CD4-positive, alpha-beta memory T cell (primary cell): ENCODE measurements around the gene PTPRN. TPM values are rescaled to one million over a fixed set of nuclear protein-coding genes. Genes with fewer than 3 reads are reported as not detected.

Source experiments
- CTCF ChIA-PET: fragments of 350-600 bp; sonication (Branson Sonifier 250); formaldehyde crosslinking; loops from one replicate; lab custom pipeline; 2021; ENCODE audit warnings: inconsistent platforms; ENCODE audit not compliant: partially characterized antibody; lab: Charles Lee
- POLR2A ChIA-PET: fragments of 350-600 bp; sonication (Branson Sonifier 250); formaldehyde crosslinking; loops from one replicate; lab custom pipeline; 2021; ENCODE audit not compliant: partially characterized antibody; lab: Charles Lee
- DNase-seq, 5 donors: peaks; one replicate each; pipeline versions ENCODE4 v3.0.0 to v3.0.0-alpha.2; 2020 to 2022; ENCODE audit warnings: mixed read lengths in 1 of 5
- H3K27ac ChIP-seq: one replicate; pipeline ENCODE4 v1.7.0; 2013; ENCODE audit warnings: low read depth, low read length
- H3K27me3 ChIP-seq: 2 replicates; pipeline ENCODE4 v1.7.0; 2013; ENCODE audit warnings: mild to moderate bottlenecking, low read length, moderate library complexity; ENCODE audit not compliant: insufficient read depth
- H3K36me3 ChIP-seq: 2 replicates; pipeline ENCODE4 v1.7.0; 2013; ENCODE audit warnings: mild to moderate bottlenecking, low read length, moderate library complexity; ENCODE audit not compliant: insufficient read depth
- H3K4me1 ChIP-seq: 2 replicates; pipeline ENCODE4 v1.7.0; 2013; ENCODE audit warnings: mild to moderate bottlenecking, low read length, moderate library complexity; ENCODE audit not compliant: insufficient read depth
- H3K4me3 ChIP-seq, 2 donors: one replicate each; pipeline ENCODE4 v1.7.0; 2013; ENCODE audit warnings: low read length in 2 of 2, mild to moderate bottlenecking in 1 of 2
- H3K9me3 ChIP-seq, 2 donors: one replicate each; pipeline ENCODE4 v1.7.0; 2013; ENCODE audit warnings: low read length in 2 of 2, control low read depth in 1 of 2; ENCODE audit not compliant: control insufficient read depth in 1 of 2
- H3K27ac Mint-ChIP-seq, 7 donors: one replicate each; pipeline ENCODE4 v1.8.0; 2020 to 2021; ENCODE audit warnings: mixed read lengths in 7 of 7, mild to moderate bottlenecking in 6 of 7, inconsistent platforms in 3 of 7, moderate library complexity in 3 of 7
- H3K27me3 Mint-ChIP-seq, 2 donors: one replicate each; pipeline ENCODE4 v1.8.0; 2020 to 2021; ENCODE audit warnings: mixed read lengths in 2 of 2
- H3K36me3 Mint-ChIP-seq, 2 donors: one replicate each; pipeline ENCODE4 v1.8.0; 2020 to 2021; ENCODE audit warnings: mixed read lengths in 2 of 2, inconsistent platforms in 1 of 2, mild to moderate bottlenecking in 1 of 2
- H3K4me1 Mint-ChIP-seq, 4 donors: one replicate each; pipeline ENCODE4 v1.8.0; 2020 to 2021; ENCODE audit warnings: mixed read lengths in 4 of 4, mild to moderate bottlenecking in 1 of 4
- H3K4me3 Mint-ChIP-seq, 8 donors: one replicate each; pipeline ENCODE4 v1.8.0; 2020 to 2021; ENCODE audit warnings: mixed read lengths in 8 of 8, mild to moderate bottlenecking in 7 of 8, moderate library complexity in 6 of 8, inconsistent platforms in 3 of 8
- H3K9me3 Mint-ChIP-seq, 8 donors: one replicate each; pipeline ENCODE4 v1.8.0; 2020 to 2021; ENCODE audit warnings: mixed read lengths in 8 of 8, mild to moderate bottlenecking in 5 of 8, inconsistent platforms in 3 of 8, moderate library complexity in 1 of 8
- intact Hi-C: fragments of 100-400 bp; cut with micrococcal nuclease; formaldehyde crosslinking; loops from one replicate; pipeline ENCODE4 v1.15.1; 2023
- microRNA-seq: library from miRNA; unstranded; fragments of <30 nt; microRNA quantifications from one replicate; pipeline ENCODE4 v1.2.0, GENCODE V29; 2021; ENCODE audit warnings: borderline replicate concordance, borderline number of aligned reads, borderline microRNAs expressed, mixed read lengths
- polyA plus RNA-seq, 2 donors: library from polyadenylated mRNA; unstranded; fragments of 300-500 nt; fragmentation: Illumina TruSeq; gene quantifications; one replicate each; pipeline ENCODE4 v1.2.3, GENCODE V29; 2021
- total RNA-seq, 2 experiments: library from RNA; stranded (reverse); gene quantifications; one replicate each; pipeline ENCODE4 v1.2.3, GENCODE V29; 2021

PTPRN gene
- total and polyA plus RNA-seq, 4 experiments from 2014 or later: 0.31 TPM; not detected in 3

DNA sequence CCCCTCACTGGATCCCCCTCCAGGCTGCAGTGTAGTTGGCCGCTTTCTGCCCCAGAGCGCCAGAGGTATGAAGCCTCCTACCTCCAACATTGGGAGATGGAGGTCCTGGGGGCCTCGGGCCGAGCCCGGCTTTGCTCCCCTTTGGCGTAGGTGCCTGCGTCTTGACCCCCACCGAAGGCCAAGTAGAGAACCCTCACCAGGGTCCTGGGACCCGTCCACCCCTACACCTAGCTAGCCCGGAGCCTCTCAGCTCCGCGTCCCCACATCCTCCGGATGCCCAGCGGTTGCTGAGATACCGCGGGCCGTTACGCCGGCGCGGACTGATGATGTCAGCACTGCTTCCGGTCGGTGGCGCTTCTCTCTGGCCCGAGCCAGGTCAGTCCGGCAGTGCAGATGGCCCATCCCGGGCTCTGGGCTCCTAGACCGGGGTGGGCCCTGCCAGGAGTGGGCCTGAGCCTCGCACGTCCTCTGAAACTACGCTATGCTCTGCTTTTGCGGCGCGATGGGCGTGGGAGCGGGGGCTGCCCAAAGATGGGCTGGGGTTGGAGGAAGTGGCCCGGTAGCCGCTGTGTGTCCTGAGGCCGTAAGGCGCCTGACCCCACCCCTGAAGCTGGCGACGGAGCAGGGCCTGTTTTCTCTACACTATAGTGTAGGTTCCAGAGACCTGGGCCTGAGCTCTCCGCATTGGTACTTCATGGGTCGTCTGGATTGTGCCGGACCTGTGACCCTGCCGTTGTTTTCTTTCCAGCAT is 63.9 kb downstream of the PTPRN start, which contains the start of the genes GLB1L and STK16:
Gene GLB1L (minus strand): TSS at position 297 of the 751 bp plus-strand sequence. CDS start 1,871 bp downstream, outside the sequence.
Gene STK16 (plus strand): TSS at position 332 of the 751 bp plus-strand sequence. CDS start 521 bp downstream, outside the sequence.
- Mint-ChIP-seq H3K4me1 (peaks cover 39 to 80% (median 56%) of the 10 kb centered on the region in 4 donors), H3K27ac (peak within 1 kb of the TSS; percentile 96 to 99 (median 99)), H3K36me3 (peaks cover 24 to 29% of the 10 kb centered on the region in 2 donors), H3K27me3 (no peaks in the 10 kb centered on the region), H3K9me3 (no peaks in the 10 kb centered on the region), H3K4me3 (peak within 1 kb of the TSS; percentile 85 to 99 (median 94))
- ChIA-PET POLR2A (interaction anchor here (0.6 to 12.0 kb wide), 18 partner anchors 9 to 574 kb away, joined by 3 to 684 read pairs (median 4); partner anchors contain the start of genes ABCB6, ANKZF1, ATG9A and CNPPD1), CTCF (interaction anchor here (0.6 to 12.8 kb wide), 19 partner anchors 8 to 86 kb away, joined by 3 to 150 read pairs (median 4); partner anchors contain the start of genes ABCB6, ANKZF1, ATG9A and DNAJB2)
- DNase-seq: peak; percentile 85 to 88 (median 86)
- intact Hi-C loops: loop anchor here (1.0 kb wide), 3 partner anchors 8 to 67 kb away; partner anchors contain the start of genes ANKZF1, ATG9A, RETREG2 and TUBA4A
- no peaks in the 10 kb centered on the region for H3K9me3 ChIP-seq
- H3K36me3 ChIP-seq: peaks cover 5% of the 10 kb centered on the region
- H3K27ac ChIP-seq: peak within 1 kb of the TSS; percentile 94
- H3K4me3 ChIP-seq: peak within 1 kb of the TSS; percentile 45 to 97
- H3K27me3 ChIP-seq: no peaks in the 10 kb centered on the region
- peaks cover 59% of the 10 kb centered on the region for H3K4me1 ChIP-seq

DNA sequence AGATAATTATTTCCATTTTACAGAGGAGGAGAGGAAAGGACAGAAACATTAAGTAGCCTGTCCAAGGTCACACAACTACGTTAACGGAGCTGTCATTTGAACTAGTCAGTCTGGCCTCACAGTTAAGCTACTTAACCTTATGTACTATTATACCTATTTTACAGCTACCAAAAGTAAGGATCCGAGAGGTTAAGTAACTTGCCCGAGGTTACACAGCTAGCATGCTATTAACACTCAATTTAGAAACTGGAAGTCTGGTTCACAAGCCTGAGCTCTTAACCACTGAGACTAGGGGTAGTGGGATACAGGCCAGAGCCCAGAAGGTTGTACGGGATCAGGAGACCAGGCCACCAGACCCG is 64.4 kb downstream of the PTPRN start:
- CTCF ChIA-PET: interaction anchor here (0.6 to 12.8 kb wide), 19 partner anchors 9 to 86 kb away, joined by 3 to 150 read pairs (median 4); partner anchors contain the start of genes ABCB6, ANKZF1, ATG9A and DNAJB2
- peaks cover 33 to 75% (median 51%) of the 10 kb centered on the region in 4 donors for H3K4me1 Mint-ChIP-seq

DNA sequence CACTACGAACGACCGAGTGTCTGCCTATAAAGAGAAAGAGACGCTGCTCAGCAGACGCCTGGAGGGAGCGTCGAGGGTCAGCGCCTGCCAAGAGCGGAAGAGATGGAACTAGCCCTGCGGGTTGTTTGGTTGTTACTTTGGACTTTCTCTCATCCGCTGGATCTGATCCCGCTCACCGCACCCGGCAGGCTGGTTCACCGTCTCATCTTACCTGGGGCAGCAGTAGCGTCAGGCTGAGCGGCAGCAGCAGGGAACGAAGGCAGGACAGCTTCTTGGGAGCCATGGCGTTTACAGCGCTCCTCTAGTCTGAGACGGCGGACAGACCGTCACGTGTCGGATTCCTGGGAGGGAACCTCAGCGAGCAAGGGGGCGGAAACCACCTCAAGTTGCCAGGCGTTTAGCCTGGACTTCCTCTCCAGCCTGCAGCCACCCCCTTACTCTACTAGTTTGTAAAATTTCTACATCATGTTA is 65.9 kb downstream of the PTPRN start:
- Histone ChIP-seq H3K27me3 (no peaks in the 10 kb centered on the region), H3K27ac (no peak overlapping the region), H3K4me3 (no peak overlapping the region), H3K9me3 (no peaks in the 10 kb centered on the region), H3K36me3 (no peaks in the 10 kb centered on the region), H3K4me1 (peaks cover 39% of the 10 kb centered on the region)
- no peaks in the 10 kb centered on the region for H3K27me3 Mint-ChIP-seq
- peaks cover 26 to 60% (median 38%) of the 10 kb centered on the region in 4 donors for H3K4me1 Mint-ChIP-seq
- H3K36me3 Mint-ChIP-seq: peaks cover 8 to 14% of the 10 kb centered on the region in 2 donors
- POLR2A ChIA-PET: interaction anchor here (1.1 to 2.8 kb wide), 2 partner anchors 13 to 67 kb away, joined by 3 to 23 read pairs; partner anchors contain the start of genes ANKZF1, ATG9A and CNPPD1
- H3K9me3 Mint-ChIP-seq: no peaks in the 10 kb centered on the region
- H3K4me3 Mint-ChIP-seq: peak overlapping the region in 4 of 8 donors; percentile 25 to 75 (median 56)
- H3K27ac Mint-ChIP-seq: peak overlapping the region in 5 of 7 donors; percentile 7 to 83 (median 62)
- intact Hi-C loops: no loop called here
- CTCF ChIA-PET: no interaction called here
- no peak for DNase-seq

More for the DNA sequence above, 64.4 kb downstream of the PTPRN start:
- intact Hi-C loops: loop anchor here (1.0 kb wide), 3 partner anchors 9 to 66 kb away; partner anchors contain the start of genes ANKZF1, ATG9A, RETREG2 and TUBA4A
- POLR2A ChIA-PET: interaction anchor here (0.6 to 12.0 kb wide), 16 partner anchors 9 to 142 kb away, joined by 3 to 684 read pairs (median 5); partner anchors contain the start of genes ABCB6, ANKZF1, ATG9A and CNPPD1
- Histone ChIP-seq H3K36me3 (no peaks in the 10 kb centered on the region), H3K4me3 (peak overlapping the region; percentile 45 to 97), H3K27me3 (no peaks in the 10 kb centered on the region), H3K27ac (peak overlapping the region; percentile 94), H3K9me3 (no peaks in the 10 kb centered on the region), H3K4me1 (peaks cover 53% of the 10 kb centered on the region)
- Mint-ChIP-seq H3K36me3 (peaks cover 19 to 24% of the 10 kb centered on the region in 2 donors), H3K27me3 (no peaks in the 10 kb centered on the region), H3K9me3 (no peaks in the 10 kb centered on the region), H3K4me3 (peak overlapping the region; percentile 85 to 99 (median 94)), H3K27ac (peak overlapping the region; percentile 96 to 99 (median 99))
- DNase-seq: no peak

Small RNA genes lying within 50 kb of the gene (microRNA-seq; reads per million reads assigned to microRNA genes)
- gene MIR153-1: not detected

Other genes starting within 250 kb of the PTPRN start
- gene IHH, start 248.5 kb downstream of the PTPRN start, total RNA-seq: under 1 TPM in 1 of 2 experiments, not detected in 1; 0.17 TPM
- gene IHH, start 248.5 kb downstream of the PTPRN start, polyA plus RNA-seq: not detected
- 10 to 100 TPM; 14.1 to 15.5 TPM for gene NHEJ1, start 148.6 kb downstream of the PTPRN start, total RNA-seq
- gene NHEJ1, start 148.6 kb downstream of the PTPRN start, polyA plus RNA-seq: 10 to 100 TPM; 25.5 to 27.5 TPM
- 10 to 100 TPM; 11.8 to 12.1 TPM for gene SLC23A3, start 139.4 kb downstream of the PTPRN start, total RNA-seq
- gene SLC23A3, start 139.4 kb downstream of the PTPRN start, polyA plus RNA-seq: not detected
- gene CNPPD1, start 132.5 kb downstream of the PTPRN start, total RNA-seq: 10 to 100 TPM; 79.3 to 83.3 TPM
- gene CNPPD1, start 132.5 kb downstream of the PTPRN start, polyA plus RNA-seq: 10 to 100 TPM; 76.5 to 82.2 TPM
- gene RETREG2, start 131.1 kb downstream of the PTPRN start, total RNA-seq: 100 to 1,000 TPM; 123 to 128 TPM
- gene RETREG2, start 131.1 kb downstream of the PTPRN start, polyA plus RNA-seq: 10 to 100 TPM; 76.5 to 82.2 TPM
- gene ZFAND2B, start 102.6 kb downstream of the PTPRN start, total RNA-seq: 10 to 100 TPM; 73.3 to 79.8 TPM
- gene ZFAND2B, start 102.6 kb downstream of the PTPRN start, polyA plus RNA-seq: 10 to 100 TPM; 76.3 to 81.5 TPM
- 10 to 100 TPM; 10.7 to 11.1 TPM for gene ABCB6, start 90.4 kb downstream of the PTPRN start, total RNA-seq
- 1 to 10 TPM; 1.4 to 4.3 TPM for gene ABCB6, start 90.4 kb downstream of the PTPRN start, polyA plus RNA-seq
- 10 to 100 TPM; 48.7 to 53.0 TPM for gene ATG9A, start 79.8 kb downstream of the PTPRN start, total RNA-seq
- 10 to 100 TPM; 10.3 to 27.8 TPM for gene ATG9A, start 79.8 kb downstream of the PTPRN start, polyA plus RNA-seq
- 100 to 1,000 TPM; 244 to 260 TPM for gene ANKZF1, start 79.6 kb downstream of the PTPRN start, total RNA-seq
- 10 to 100 TPM; 22.1 to 49.5 TPM for gene ANKZF1, start 79.6 kb downstream of the PTPRN start, polyA plus RNA-seq
- gene GLB1L, start 64.0 kb downstream of the PTPRN start, total RNA-seq: 1 to 10 TPM; 1.5 to 2.5 TPM
- gene GLB1L, start 64.0 kb downstream of the PTPRN start, polyA plus RNA-seq: under 1 TPM; 0.26 to 0.68 TPM
- gene STK16, start 63.9 kb downstream of the PTPRN start, total RNA-seq: 10 to 100 TPM; 19.3 to 21.1 TPM
- 10 to 100 TPM; 15.3 to 15.4 TPM for gene STK16, start 63.9 kb downstream of the PTPRN start, polyA plus RNA-seq
- not detected for gene TUBA4B, start 56.2 kb downstream of the PTPRN start, total RNA-seq
- gene TUBA4B, start 56.2 kb downstream of the PTPRN start, polyA plus RNA-seq: not detected
- 100 to 1,000 TPM; 242 to 259 TPM for gene TUBA4A, start 55.5 kb downstream of the PTPRN start, total RNA-seq
- 100 to 1,000 TPM; 157 to 268 TPM for gene TUBA4A, start 55.5 kb downstream of the PTPRN start, polyA plus RNA-seq
- 100 to 1,000 TPM; 110 to 117 TPM for gene DNAJB2, start 30.0 kb downstream of the PTPRN start, total RNA-seq
- 1 to 10 TPM; 4.1 to 6.8 TPM for gene DNAJB2, start 30.0 kb downstream of the PTPRN start, polyA plus RNA-seq
- not detected for gene RESP18, start 23.3 kb upstream of the PTPRN start, total RNA-seq
- not detected for gene RESP18, start 23.3 kb upstream of the PTPRN start, polyA plus RNA-seq
- 10 to 100 TPM; 70.4 to 75.9 TPM for gene DNPEP, start 78.5 kb upstream of the PTPRN start, total RNA-seq
- gene DNPEP, start 78.5 kb upstream of the PTPRN start, polyA plus RNA-seq: 10 to 100 TPM; 57.8 to 73.3 TPM
- not detected for gene DES, start 109.0 kb upstream of the PTPRN start, total RNA-seq
- gene DES, start 109.0 kb upstream of the PTPRN start, polyA plus RNA-seq: not detected
- 1 to 10 TPM; 8.8 to 9.0 TPM for gene SPEG, start 125.4 kb upstream of the PTPRN start, total RNA-seq
- under 1 TPM; 0.15 to 0.20 TPM for gene SPEG, start 125.4 kb upstream of the PTPRN start, polyA plus RNA-seq
- 10 to 100 TPM; 45.2 to 48.3 TPM for gene GMPPA, start 189.5 kb upstream of the PTPRN start, total RNA-seq
- 10 to 100 TPM; 30.4 to 31.0 TPM for gene GMPPA, start 189.5 kb upstream of the PTPRN start, polyA plus RNA-seq
- gene ASIC4, start 205.1 kb upstream of the PTPRN start, total RNA-seq: under 1 TPM; 0.09 to 0.22 TPM
- not detected for gene ASIC4, start 205.1 kb upstream of the PTPRN start, polyA plus RNA-seq
- 1 to 10 TPM; 7.7 to 8.5 TPM for gene CHPF, start 234.4 kb upstream of the PTPRN start, total RNA-seq
- gene CHPF, start 234.4 kb upstream of the PTPRN start, polyA plus RNA-seq: 1 to 10 TPM; 7.5 to 8.1 TPM
- gene TMEM198, start 234.6 kb upstream of the PTPRN start, total RNA-seq: under 1 TPM; 0.67 to 0.76 TPM
- gene TMEM198, start 234.6 kb upstream of the PTPRN start, polyA plus RNA-seq: not detected